HFF-Myc (cell line): ENCODE results near the gene S100A12.

ENCODE experiments used
- DNase-seq: peaks from one replicate; pipeline ENCODE4 v3.0.0-alpha.2; 2011; ENCODE audit warnings: low read depth; ENCODE audit errors: extremely low read depth
- H3K4me3 ChIP-seq: replicated peaks from 2 replicates; pipeline ENCODE4 v1.5.1; 2011; ENCODE audit warnings: low read depth, mild to moderate bottlenecking, control low read depth, low read length
- TF ChIP-seq, protein P1 (sequence below): IDR thresholded peaks from 2 replicates; pipeline ENCODE4 v1.5.1; 2012; ENCODE audit warnings: mild to moderate bottlenecking, low read depth, low read length, control low read depth; ENCODE audit errors: missing control alignments

Gene S100A12

DNA sequence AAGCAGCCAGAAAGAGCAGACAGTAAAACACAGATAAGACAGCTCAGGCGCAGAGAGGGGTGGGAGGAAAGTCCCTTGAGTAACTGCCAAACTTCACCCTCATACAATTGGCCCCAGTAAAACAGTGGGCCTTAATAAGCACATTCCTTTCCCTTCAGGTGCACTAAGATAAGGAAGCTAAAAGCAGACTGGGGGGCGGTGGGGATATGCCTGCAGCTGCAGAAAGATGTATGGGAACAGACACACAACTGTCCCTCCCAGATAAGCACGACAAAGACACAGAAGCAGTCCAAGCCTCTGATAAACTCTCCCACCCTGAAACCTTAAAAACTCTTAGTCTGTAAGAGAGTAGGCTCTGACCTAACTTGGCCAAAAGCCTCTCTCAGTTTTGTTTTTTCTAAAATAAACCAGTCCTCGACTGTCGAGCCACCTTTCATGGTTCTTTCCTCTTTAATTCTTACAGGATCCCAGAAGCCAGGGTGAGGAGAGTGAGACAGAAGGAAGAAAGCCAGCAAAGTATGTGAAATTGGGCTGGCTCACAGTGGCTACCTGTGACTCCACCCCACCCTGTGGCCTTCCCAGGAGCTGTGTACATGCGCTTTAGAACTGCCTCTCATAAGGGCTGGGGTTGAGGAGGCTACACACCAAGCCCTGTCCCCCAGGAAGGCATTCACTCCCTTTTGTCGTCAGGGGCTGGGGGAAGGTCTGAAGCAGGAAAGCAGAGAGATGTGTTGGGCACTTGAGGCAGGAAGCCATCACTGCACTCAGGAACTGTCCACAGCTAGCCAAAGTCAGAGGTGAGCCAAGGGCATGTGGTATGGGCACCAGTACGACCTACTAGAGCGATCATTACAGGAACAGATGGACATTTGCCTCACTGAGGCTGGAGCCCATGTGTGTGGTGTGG lies 31.4 kb downstream of the S100A12 start:
- TF ChIP-seq, protein P1, sequence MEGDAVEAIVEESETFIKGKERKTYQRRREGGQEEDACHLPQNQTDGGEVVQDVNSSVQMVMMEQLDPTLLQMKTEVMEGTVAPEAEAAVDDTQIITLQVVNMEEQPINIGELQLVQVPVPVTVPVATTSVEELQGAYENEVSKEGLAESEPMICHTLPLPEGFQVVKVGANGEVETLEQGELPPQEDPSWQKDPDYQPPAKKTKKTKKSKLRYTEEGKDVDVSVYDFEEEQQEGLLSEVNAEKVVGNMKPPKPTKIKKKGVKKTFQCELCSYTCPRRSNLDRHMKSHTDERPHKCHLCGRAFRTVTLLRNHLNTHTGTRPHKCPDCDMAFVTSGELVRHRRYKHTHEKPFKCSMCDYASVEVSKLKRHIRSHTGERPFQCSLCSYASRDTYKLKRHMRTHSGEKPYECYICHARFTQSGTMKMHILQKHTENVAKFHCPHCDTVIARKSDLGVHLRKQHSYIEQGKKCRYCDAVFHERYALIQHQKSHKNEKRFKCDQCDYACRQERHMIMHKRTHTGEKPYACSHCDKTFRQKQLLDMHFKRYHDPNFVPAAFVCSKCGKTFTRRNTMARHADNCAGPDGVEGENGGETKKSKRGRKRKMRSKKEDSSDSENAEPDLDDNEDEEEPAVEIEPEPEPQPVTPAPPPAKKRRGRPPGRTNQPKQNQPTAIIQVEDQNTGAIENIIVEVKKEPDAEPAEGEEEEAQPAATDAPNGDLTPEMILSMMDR, result no peak
- DNase-seq, result no peak
- no peak overlapping the region for H3K4me3 ChIP-seq

DNA sequence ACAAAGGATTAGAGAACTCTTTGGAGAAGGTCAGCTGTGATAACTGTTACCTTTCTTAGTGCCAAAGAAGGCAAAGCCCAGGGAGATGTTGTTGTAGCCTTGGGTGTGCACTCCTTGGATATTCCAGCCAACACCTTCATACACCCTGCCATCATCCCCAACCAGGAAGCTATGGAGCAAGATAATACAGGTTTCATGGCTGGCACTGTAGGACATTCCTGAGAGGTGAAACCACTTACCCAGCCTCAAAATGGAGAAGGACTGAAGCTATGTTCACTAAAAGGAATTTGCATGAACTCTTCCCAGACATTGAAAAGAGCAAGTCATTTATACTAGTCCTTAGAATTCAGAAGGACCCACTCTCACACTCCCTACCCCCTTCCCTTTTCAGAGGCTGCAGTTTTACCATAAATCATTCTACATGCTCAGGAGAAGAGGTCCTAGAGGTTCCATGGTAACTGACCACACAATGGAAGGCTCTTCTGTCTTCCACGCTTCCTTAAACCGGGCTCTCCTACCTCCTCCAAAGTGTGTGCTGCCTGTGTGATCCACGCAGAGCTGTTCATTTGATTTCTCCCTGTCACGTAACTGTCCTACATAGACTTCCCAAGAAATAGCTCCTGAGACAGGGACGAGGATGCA lies 32.3 kb downstream of the S100A12 start:
- H3K4me3 ChIP-seq, result no peak overlapping the region
- TF ChIP-seq, protein P1, result no peak
- DNase-seq, result no peak

DNA sequence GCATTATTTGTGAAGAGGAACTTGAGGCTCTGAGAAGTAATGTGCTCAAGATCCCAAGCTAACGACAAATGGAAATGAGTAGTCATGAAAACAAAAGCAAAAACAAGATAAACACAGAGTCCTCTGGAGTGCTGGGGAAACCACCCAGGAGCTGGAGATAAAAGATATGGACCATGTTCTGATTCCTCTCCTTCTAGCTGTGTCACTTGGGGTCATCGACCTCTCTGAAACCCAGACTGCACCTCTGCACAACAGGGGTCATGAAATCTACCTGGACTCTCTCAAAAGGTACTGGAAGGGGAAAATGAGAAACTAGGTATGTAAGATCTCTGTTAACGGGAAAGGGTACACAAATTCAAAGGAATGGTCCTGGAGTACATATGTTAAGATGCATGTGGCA lies 33.2 kb downstream of the S100A12 start:
- TF ChIP-seq, protein P1, result no peak
- no peak for DNase-seq
- no peak overlapping the region for H3K4me3 ChIP-seq

DNA sequence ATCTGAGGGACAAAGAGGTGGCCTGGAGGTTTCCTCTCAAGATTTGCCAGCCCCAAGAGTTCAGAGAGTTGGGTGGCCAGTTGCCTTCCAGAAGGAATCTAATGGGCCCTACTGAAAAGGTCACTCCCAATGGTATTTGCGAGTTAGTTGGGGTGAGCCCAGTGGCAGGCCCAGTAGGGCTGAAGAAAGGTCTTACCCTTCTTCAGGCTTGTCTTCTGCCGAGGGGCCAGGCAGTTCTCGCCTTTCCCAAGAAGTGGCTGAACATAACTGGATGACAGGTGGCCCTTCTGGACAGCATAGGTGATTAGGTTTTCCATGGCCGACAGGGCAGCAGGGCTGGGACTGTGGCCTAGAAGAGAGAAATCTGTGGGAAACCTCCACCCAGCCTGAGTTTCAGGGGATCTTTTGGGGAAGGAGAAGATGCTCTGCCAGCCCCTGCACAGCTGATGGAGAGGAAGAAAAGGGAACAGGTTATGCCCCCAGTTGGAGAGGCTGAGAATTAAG lies 33.9 kb downstream of the S100A12 start:
- H3K4me3 ChIP-seq, result no peak overlapping the region
- TF ChIP-seq, protein P1, result no peak
- no peak for DNase-seq

DNA sequence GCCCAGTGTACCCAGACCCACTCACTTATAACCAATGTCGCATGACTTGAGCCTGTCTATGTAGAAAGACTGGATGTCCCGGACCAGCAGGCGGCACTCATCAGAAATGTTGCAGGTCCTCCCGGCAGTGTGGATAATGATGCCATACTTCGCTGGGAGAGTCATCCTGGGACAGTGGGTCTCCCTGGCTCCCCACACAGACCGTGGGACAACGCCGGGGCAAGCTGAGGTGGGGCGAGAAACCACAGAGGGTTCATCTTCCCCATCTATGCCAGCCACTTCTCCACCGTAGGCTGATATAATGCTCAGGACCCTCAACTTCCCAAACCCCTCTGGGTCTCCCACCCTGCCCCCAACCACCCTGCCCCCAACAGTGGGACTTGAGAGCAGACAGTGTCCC lies 35.1 kb downstream of the S100A12 start:
- H3K4me3 ChIP-seq, result no peak overlapping the region
- TF ChIP-seq, protein P1, result no peak
- DNase-seq, result no peak

DNA sequence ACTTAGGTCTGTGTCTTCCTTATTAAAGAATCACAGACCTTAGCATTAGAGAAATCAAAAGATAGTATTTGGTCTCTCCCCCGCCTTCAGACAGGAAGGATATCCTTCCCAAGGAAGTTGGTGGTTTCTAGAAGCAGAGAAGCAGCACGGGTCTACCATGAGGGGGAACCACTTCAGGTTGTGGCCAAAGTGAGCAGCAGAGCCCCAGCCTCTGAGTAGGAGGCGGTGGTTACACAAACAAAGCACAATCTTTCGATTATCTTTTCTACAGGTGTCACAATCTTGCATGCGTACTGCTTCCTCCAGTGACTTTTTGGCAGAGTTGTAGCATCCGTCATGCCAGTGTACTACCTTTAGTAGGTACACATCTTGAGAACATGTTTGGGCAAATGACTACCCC lies 35.6 kb downstream of the S100A12 start:
- no peak for DNase-seq
- TF ChIP-seq, protein P1, result no peak
- H3K4me3 ChIP-seq, result no peak overlapping the region
